Erythroblast (primary cell): ENCODE results near the gene FAM110D.

ENCODE experiments used
- GATA1 ChIP-seq: IDR thresholded peaks from 2 replicates; pipeline ENCODE4 v1.6.1; 2011; ENCODE audit warnings: low read depth, mild to moderate bottlenecking, control low read depth, low read length, moderate library complexity
- POLR2A ChIP-seq: IDR thresholded peaks from 2 replicates; pipeline ENCODE4 v1.6.1; 2011; ENCODE audit warnings: mild to moderate bottlenecking, low read length

DNA sequence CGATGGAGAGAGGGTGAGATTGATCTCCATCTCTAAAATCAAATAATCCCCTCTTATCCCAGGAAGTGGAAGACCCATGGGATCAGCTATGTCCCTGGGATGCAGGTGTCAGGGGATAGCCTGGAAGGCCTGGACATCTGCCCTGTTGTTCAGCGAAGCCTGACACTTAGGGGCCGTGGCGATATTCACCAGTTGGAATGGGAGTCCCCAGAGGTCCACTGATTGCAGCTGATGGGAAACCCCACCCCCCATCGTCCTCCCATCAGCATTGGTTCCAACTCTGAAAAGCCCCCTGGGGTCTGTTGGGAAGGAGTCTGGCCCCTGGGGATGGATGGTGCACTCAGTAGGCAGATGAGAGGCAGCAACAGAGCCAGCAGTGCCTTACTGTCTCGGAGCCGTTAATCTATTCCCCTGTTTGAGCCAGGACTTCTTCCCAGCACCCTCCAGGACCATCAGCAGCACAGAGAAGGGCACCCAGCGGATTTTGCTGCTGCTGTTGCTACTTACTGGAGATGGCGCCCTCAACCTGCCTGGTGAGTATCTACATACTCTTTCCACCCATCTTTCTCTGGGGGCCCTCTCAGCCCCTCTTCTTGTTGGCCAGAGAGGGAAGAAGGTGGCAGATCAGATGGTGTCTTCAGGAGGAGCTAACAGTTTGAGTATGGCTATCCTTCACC is 44.9 kb downstream of the FAM110D start:
- TF ChIP-seq POLR2A: no peak
- TF ChIP-seq GATA1: no peak
